GM12878 (cell line): ENCODE data around the gene TSC22D1.

Experiments
- CEBPB ChIP-seq, 2 experiments: fragments of 150-350 bp in 1 of 2; IDR thresholded peaks; 2 replicates each; pipeline ENCODE4 v1.6.1; 2012 to 2014; ENCODE audit warnings: low read depth in 2 of 2, low read length in 2 of 2, borderline replicate concordance in 1 of 2, inconsistent platforms in 1 of 2
- CHD1 ChIP-seq: IDR thresholded peaks from 2 replicates; pipeline ENCODE4 v1.6.1; 2012; ENCODE audit warnings: low read depth, low read length, improper control_type of control experiment
- CHD2 ChIP-seq: IDR thresholded peaks from 2 replicates; pipeline ENCODE4 v1.6.1; 2011; ENCODE audit warnings: low read depth, low read length, improper control_type of control experiment, borderline replicate concordance
- CTCF ChIP-seq, 3 experiments: IDR thresholded peaks in 2 of 3; conservative IDR thresholded peaks in 1 of 3; 2 replicates each; pipeline ENCODE4 v1.5.1; 2011; ENCODE audit warnings: low read depth in 3 of 3, low read length in 3 of 3, mild to moderate bottlenecking in 3 of 3, control low read depth in 2 of 3, moderate library complexity in 2 of 3, inconsistent platforms in 1 of 3, mixed read lengths in 1 of 3; ENCODE audit not compliant: control insufficient read depth in 2 of 3, insufficient read depth in 1 of 3; ENCODE audit errors: extremely low read depth in 1 of 3
- EGR1 ChIP-seq, 2 experiments: IDR thresholded peaks; 1 replicate in 1 of 2; 2 replicates in 1 of 2; pipeline ENCODE4 v1.6.1; 2011 to 2012; ENCODE audit warnings: low read depth in 2 of 2, low read length in 2 of 2, borderline replicate concordance in 1 of 2, mild to moderate bottlenecking in 1 of 2, moderate library complexity in 1 of 2
- POLR2AphosphoS5 ChIP-seq: IDR thresholded peaks from 2 replicates; pipeline ENCODE4 v1.6.1; 2011; ENCODE audit warnings: mild to moderate bottlenecking, low read length, inconsistent platforms
- RFX5 ChIP-seq: IDR thresholded peaks from 2 replicates; pipeline ENCODE4 v1.6.1; 2011; ENCODE audit warnings: low read depth, low read length, improper control_type of control experiment
- SIN3A ChIP-seq: IDR thresholded peaks from 2 replicates; pipeline ENCODE4 v1.6.1; 2012; ENCODE audit warnings: low read depth, low read length, improper control_type of control experiment
- SMAD1 ChIP-seq: fragments of 450-650 bp; IDR thresholded peaks from 2 replicates; pipeline ENCODE4 v1.6.1; 2018; ENCODE audit warnings: mild to moderate bottlenecking, low read depth; ENCODE audit not compliant: partially characterized antibody
- SMC3 ChIP-seq: IDR thresholded peaks from 2 replicates; pipeline ENCODE4 v1.6.1; 2011; ENCODE audit warnings: low read length, improper control_type of control experiment, borderline replicate concordance
- YY1 ChIP-seq: IDR thresholded peaks from 2 replicates; pipeline ENCODE4 v1.6.1; 2011; ENCODE audit warnings: low read depth, mild to moderate bottlenecking, low read length

- no peak for TF ChIP-seq SIN3A
- no peak for TF ChIP-seq CHD2
- no peak for TF ChIP-seq RFX5
- TF ChIP-seq CTCF (IDR thresholded peaks at IDR 0.05 in 2 of 3, conservative IDR thresholded peaks at IDR 0.05 in 1 of 3; ENCODE audit: control insufficient read depth in 2 of 3, extremely low read depth in 1 of 3, insufficient read depth in 1 of 3, low read depth in 3 of 3, low read length in 3 of 3): no peak
- TF ChIP-seq CEBPB (IDR thresholded peaks at IDR 0.05; ENCODE audit: borderline replicate concordance in 1 of 2, low read depth in 2 of 2, low read length in 2 of 2): no peak
- no peak for TF ChIP-seq SMAD1
- no peak for TF ChIP-seq YY1
- TF ChIP-seq POLR2AphosphoS5: no peak
- no peak for TF ChIP-seq EGR1 (IDR thresholded peaks at IDR 0.05; ENCODE audit: borderline replicate concordance in 1 of 2, low read depth in 2 of 2, low read length in 2 of 2)
- TF ChIP-seq CHD1: no peak
- no peak for TF ChIP-seq SMC3
These were observed 159.8 kb downstream of the TSC22D1 start for GRCh38 chr13:44416301-44416700.
